ENCODE results near the gene KCNG3.

The KCNG3 gene

GRCh38 chr2:42421157-42421485 is 72.7 kb downstream of the KCNG3 start:
- DNase-seq (ENCODE audit: low read depth), result no peak
- TF ChIP-seq CTCF (IDR thresholded peaks at IDR 0.05; ENCODE audit: insufficient read depth, low read depth, low read length, missing control alignments), result no peak
- no peak overlapping the region for H3K4me3 ChIP-seq (ENCODE audit: low read length)

GRCh38 chr2:42414648-42415047 is 79.1 kb downstream of the KCNG3 start:
- no peak for TF ChIP-seq CTCF (IDR thresholded peaks at IDR 0.05; ENCODE audit: insufficient read depth, low read depth, low read length, missing control alignments)
- H3K4me3 ChIP-seq (ENCODE audit: low read length), result no peak overlapping the region
- no peak for DNase-seq (ENCODE audit: low read depth)

DNA sequence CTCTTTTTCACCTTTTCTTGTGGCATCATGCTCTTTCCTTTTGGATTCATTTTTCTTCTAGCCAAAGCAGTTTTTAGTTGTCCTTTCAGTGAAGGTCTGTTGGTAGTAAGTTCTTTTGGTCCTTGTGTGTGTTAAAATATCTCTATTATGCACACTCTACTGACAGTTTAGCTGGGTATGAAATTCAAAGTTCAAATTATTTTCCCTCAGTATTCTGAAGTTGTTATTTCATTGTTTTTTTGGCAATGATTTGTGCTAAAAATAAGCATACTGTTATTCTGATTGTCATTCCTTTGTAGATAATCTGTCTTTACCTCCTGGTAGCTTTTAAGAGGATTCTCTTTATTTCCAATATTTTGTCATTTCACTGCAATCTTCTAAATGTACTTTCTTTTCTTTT is 79.6 kb downstream of the KCNG3 start:
- no peak for TF ChIP-seq CTCF (IDR thresholded peaks at IDR 0.05; ENCODE audit: insufficient read depth, low read depth, low read length, missing control alignments)
- H3K4me3 ChIP-seq (ENCODE audit: low read length), result no peak overlapping the region
- no peak for DNase-seq (ENCODE audit: low read depth)

GRCh38 chr2:42410742-42411514 is 82.9 kb downstream of the KCNG3 start:
- DNase-seq (ENCODE audit: low read depth), result no peak
- TF ChIP-seq CTCF (IDR thresholded peaks at IDR 0.05; ENCODE audit: insufficient read depth, low read depth, low read length, missing control alignments), result no peak
- no peak overlapping the region for H3K4me3 ChIP-seq (ENCODE audit: low read length)

DNA sequence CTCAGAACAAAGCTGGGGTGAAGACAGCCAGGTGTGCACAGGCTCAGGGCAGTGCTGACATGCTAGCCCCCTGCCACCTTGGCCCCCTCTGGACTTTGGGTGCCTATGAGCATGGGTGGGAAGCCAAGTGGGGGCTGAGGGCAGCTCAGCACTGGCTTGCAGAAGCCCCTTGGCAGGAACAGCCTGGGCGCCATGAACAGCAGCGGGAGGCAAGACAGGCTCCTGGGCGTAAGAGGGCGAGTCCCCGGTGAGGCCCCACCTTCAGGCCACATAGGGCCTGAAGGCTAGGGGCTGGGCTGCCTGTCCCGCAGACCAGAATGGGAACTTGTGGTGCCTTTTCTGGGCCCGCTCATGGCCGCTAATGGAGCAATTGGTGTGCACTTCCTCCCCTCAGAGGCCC is 85.8 kb downstream of the KCNG3 start:
- TF ChIP-seq CTCF (IDR thresholded peaks at IDR 0.05; ENCODE audit: insufficient read depth, low read depth, low read length, missing control alignments), result no peak
- DNase-seq (ENCODE audit: low read depth), result no peak
- no peak overlapping the region for H3K4me3 ChIP-seq (ENCODE audit: low read length)

DNA sequence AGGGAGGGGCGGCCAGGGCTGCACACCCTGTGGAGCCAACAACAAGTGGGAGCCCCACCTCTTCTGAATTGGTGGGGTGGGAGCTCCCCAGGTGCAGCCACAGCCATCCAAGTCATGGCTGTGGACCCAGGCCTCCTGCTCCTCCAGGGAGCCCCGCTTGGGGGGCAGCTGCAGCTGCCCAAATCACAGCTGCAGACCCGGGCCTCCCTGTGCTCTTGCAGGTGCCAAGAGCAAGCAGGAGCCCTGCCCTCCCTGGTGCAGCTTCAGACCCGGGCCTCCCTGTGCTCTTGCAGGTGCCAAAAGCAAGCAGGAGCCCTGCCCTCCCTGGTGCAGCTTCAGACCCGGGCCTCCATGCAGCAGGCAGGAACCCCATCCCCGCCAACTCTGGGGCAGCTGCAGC is 86.3 kb downstream of the KCNG3 start:
- no peak for DNase-seq (ENCODE audit: low read depth)
- no peak overlapping the region for H3K4me3 ChIP-seq (ENCODE audit: low read length)
- TF ChIP-seq CTCF (IDR thresholded peaks at IDR 0.05; ENCODE audit: insufficient read depth, low read depth, low read length, missing control alignments), result no peak

GRCh38 chr2:42404676-42405075 is 89.1 kb downstream of the KCNG3 start:
- no peak for DNase-seq (ENCODE audit: low read depth)
- TF ChIP-seq CTCF (IDR thresholded peaks at IDR 0.05; ENCODE audit: insufficient read depth, low read depth, low read length, missing control alignments), result no peak
- H3K4me3 ChIP-seq (ENCODE audit: low read length), result no peak overlapping the region

All from epithelial cell of esophagus (primary cell).